ENCODE measurements around the gene MYO15B.

GRCh38 chr17:75624714-75625345, 37.2 kb downstream of the MYO15B start:
- TF ChIP-seq POLR2AphosphoS5 (IDR thresholded peaks at IDR 0.05; ENCODE audit: low read depth, low read length) (no peak), TAF1 (IDR thresholded peaks at IDR 0.05; ENCODE audit: borderline replicate concordance, insufficient read depth, low read length) (no peak), REST (IDR thresholded peaks at IDR 0.05; ENCODE audit: insufficient read depth in 1 of 2, low read depth in 2 of 2, low read length in 2 of 2) (no peak)

All from PFSK-1 (cell line).